IPS-NIHi7 (cell line): ENCODE results near the gene NPFFR1.
"Not testable (repeated sequence)": the region's sequence is repeated elsewhere in the genome, so short reads cannot be mapped to it uniquely, and the experiment has no call there.

Experiments
- DNase-seq: peaks from one replicate; pipeline ENCODE4 v3.0.0; 2012; ENCODE audit warnings: mixed read lengths; ENCODE audit errors: extremely low spot score

Gene NPFFR1

DNA sequence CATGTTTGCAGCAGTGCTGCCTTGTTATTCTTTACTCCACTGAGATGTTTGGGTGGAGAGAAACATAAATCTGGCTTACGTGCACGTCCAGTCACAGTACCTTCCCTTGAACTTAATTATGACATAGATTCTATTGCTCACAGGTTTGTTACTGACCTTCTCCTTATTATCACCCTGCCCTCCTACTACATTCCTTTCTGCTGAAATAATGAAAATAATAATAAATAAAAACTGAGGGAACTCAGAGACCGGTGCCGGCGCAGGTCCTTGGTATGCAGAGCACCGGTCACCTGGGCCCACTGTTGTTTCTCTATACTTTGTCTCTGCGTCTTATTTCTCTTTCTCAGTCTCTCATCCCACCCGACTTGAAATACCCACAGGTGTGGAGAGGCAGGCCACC, 26.0 kb downstream of the NPFFR1 start:
- not testable (repeated sequence) for DNase-seq

- no peak for DNase-seq
Observed at GRCh38 chr10:70256463-70256862, 27.3 kb downstream of the NPFFR1 start.

DNA sequence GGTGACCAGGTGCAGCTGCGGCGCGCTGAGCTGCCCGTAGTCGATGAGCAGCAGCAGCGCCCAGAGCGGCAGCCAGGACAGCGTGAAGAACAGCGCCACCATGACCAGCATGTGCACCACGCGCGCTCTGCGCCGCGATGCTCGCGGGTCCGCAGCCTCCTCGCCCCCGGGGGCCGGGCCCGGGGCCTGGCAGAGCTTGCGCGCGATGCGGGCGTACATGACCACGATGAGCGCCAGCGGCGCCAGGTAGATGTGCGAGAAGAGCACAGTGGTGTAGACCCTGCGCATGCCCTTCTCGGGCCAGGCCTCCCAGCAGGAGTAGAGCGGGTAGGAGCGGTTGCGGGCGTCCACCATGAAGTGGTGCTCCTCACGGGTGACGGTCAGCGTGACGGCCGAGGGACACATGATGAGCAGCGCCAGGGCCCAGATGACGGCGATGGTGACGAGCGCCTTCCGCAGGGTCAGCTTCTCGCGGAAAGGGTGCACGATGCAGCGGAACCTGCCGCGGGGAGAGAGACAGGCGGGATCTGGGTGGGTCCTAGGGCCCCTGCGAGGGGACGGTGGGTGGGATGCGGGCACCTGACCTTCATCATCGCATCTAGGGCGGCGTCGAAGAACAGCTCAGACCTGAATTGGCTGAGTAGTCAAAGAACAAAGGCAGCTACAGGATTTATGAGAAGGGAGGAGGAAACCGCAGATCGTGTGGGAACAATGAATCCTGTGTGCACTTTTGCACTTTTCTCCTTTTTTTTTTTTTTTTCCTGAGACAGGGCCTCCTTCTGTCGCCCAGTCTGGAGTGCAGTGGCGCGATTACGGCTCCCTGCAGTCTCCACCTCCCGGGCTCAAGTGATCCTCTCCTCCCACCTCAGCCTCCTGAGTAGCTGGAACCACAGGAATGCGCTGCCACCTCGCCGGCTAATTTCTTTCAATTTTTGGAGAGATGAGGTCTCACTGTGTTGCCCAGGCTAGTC, 28.2 kb downstream of the NPFFR1 start:
- no peak for DNase-seq

DNA sequence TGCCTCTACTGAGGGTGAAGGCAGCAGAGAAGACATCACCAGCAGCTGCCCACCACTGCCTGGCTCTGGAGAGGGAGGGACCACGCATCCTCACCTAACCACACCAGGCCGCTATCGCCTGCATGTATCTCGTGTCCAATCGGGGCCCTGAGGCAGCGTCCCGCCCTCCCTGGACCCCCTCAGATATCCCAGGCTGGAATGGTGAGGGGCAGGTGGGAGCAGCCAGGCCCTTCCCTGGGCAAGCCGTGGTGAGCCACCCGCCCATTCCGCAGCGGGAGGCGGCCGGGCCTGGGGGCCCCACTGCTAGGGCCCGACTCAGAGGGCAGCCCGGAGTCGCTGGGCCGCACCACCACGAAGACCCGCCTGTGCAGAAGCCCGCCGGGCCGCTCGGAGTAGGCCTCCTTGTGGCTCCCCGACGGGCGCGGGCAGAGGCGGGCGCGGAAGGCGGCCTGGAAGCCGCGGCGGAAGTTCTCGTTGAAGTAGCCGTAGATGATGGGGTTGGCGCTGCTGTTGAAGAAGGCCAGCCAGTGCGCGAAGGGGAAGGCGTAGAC, 29.0 kb downstream of the NPFFR1 start:
- DNase-seq = no peak

GRCh38 chr10:70253878-70254765, 29.7 kb downstream of the NPFFR1 start:
- DNase-seq = no peak

- no peak for DNase-seq
Observed at GRCh38 chr10:70250961-70251680, 32.7 kb downstream of the NPFFR1 start.

- no peak for DNase-seq
Observed at GRCh38 chr10:70247360-70247759, 36.4 kb downstream of the NPFFR1 start.

GRCh38 chr10:70241081-70241480, 42.7 kb downstream of the NPFFR1 start:
- DNase-seq = no peak

- DNase-seq = not testable (repeated sequence)
Observed at GRCh38 chr10:70239986-70240385, 43.8 kb downstream of the NPFFR1 start.

DNA sequence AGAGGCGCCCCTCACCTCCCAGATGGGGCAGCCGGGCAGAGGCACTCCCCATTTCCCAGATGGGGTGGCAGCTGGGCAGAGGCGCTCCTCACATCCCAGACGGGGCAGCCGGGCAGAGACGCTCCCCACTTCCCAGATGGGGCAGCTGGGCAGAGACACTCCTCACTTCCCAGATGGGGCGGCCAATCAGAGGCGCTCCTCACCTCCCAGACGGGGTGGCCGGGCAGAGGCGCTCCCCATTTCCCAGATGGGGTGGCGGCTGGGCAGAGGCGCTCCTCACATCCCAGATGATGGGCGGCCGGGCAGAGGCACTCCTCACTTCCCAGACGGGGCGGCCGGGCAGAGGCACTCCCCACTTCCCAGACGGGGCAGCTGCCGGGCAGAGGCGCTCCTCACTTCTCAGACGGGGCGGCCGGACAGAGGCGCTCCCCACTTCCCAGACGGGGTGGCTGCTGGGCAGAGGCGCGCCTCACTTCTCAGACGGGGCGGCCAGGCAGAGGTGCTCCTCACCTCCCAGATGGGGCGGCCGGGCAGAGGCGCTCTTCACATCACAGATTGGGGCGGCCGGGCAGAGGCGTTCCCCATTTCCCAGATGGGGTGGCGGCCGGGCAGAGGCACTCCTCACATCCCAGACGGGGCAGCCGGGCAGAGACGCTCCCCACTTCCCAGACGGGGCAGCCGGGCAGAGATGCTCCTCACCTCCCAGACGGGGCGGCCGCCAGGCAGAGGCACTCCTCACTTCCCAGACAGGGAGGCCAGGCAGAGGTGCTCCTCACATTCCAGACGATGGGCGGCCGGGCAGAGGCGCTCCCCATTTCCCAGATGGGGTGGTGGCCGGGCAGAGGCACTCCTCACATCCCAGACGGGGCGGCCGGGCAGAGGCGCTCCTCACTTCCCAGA, 44.5 kb downstream of the NPFFR1 start:
- DNase-seq = not testable (repeated sequence)

DNA sequence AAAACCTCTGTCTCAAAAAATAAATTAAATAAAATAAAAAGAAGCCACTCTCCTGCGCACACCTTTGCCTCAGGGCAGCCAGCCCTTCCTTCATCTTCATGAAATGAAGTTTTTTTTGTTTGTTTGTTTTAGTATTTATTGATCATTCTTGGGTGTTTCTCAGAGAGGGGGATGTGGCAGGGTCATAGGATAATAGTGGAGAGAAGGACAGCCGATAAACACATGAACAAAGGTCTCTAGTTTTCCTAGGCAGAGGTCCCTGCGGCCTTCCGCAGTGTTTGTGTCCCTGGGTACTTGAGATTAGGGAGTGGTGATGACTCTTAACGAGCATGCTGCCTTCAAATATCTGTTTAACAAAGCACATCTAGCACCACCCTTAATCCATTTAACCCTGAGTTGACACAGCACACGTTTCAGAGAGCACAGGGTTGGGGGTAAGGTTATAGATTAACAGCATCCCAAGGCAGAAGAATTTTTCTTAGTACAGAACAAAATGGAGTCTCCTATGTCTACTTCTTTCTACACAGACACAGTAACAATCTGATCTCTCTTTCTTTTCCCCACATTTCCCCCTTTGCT, 45.8 kb downstream of the NPFFR1 start:
- not testable (repeated sequence) for DNase-seq

DNA sequence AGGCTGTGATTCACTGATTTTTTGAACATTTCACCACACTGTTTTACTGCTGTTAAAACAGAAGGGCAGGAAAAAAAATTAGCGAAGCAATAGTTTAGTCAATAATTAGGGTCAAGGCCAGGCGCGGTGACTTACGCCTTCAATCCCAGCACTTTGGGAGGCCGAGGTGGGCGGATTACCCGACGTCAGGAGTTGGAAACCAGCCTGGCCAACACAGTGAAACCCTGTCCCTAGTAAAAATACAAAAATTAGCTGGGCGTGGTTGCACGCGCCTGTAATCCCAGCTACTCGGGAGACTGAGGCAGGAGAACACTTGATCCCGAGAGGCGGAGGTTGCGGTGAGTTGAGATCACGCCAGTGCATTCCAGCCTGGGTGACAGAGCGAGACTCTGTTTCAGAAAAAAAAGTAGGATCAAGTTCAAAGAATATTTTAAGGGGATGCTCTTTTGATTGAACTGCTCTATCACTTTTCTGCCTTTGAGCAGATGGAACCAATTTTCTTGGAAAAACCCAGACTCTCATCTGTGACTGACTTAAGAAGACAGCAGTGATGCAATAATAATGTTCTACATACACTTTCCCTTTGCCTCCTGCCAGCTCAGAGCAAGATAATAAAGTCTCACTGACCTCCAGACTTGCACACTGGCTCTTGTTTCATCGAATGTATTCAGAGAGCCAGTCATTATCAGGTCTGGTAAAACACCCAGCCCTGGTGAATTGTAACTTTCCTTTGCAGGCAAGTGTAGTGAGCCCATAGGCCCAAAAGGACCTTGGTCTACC, 48.9 kb downstream of the NPFFR1 start:
- no peak for DNase-seq

GRCh38 chr10:70233939-70234300, 49.9 kb downstream of the NPFFR1 start:
- DNase-seq = peak; percentile 53

GRCh38 chr10:70233109-70233938, 50.5 kb downstream of the NPFFR1 start, which contains the start of gene PPA1:
Gene PPA1 (minus strand): TSS chr10:70233429. CDS start chr10:70233327, 102 bp downstream.
- DNase-seq = peak; percentile 100

DNA sequence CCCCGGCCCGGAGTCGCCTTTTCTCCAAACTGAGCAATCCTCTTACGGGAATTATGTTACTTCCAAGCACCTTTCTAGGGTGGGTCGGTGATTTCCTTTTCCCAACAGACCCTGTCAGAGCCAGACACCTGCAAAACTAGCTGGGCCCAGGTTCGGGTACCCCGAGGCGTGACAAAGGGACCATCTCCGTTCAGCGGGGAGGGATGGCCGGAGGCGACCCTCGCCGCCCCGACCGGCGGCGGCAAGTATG, 51.0 kb downstream of the NPFFR1 start:
- DNase-seq = no peak

- DNase-seq = peak; percentile 21
Observed at GRCh38 chr10:70232155-70232858, 51.5 kb downstream of the NPFFR1 start.

DNA sequence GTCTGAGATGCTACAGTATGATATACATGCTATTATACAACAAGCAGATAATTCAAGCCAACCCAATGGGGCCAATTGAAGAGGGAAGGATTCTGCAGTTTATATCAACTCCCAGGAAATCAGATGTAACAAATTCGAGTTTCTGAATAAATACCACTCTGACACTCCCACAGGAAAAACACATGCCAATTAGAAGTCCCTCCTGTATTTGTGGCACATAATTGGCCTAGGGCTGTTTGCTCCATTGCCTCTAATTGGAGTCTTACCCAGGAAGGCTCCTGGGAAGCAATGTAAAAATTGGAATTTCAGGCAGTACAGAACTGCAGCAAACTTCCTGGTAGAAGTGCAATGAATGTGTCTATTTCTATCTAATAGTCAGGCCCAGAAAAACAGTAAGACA, 55.3 kb downstream of the NPFFR1 start:
- no peak for DNase-seq
